A549 (cell line): ENCODE measurements around the gene LSM4.

Experiments used
- POLR2A ChIP-seq: IDR thresholded peaks from 2 replicates; pipeline ENCODE4 v1.6.1; 2012; ENCODE audit warnings: mild to moderate bottlenecking, low read length
- RCOR1 ChIP-seq: fragments of 150-350 bp; IDR thresholded peaks from 2 replicates; pipeline ENCODE4 v1.6.1; 2014; ENCODE audit warnings: antibody characterized with exemption, low read length, low read depth

DNA sequence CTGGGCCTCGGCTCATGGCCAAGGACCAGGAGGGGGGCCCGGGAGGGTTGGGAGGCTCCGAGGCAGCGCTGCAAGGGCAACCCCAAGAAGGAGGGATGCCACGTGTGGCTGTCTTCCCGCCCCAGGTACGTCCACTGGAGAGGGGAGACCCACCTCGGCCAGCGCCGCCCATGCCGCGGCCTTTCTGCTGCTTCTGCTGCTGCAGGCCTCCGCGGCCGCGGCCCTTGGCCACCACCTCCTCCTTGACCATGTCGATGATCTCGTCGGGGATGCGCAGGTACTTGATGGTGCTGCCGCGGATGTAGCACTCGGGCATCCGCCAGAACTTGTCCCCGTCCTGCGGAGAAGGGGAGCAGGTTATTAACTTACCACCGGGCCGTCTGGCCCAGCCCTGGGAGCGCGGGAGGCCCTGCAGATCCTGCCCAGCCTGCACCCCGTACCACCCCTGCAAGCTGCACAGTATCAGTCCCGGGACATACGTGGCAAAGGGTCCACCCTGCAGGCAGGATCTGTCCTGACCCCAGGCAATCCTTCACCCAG, 13.3 kb downstream of the LSM4 start:
- TF ChIP-seq POLR2A (no peak), RCOR1 (no peak)
